SK-N-SH treated with all-trans-retinoic acid at 6 μM for 48 hours (cell line): Measurements from ENCODE around the gene LORICRIN.

Experiments
- ATAC-seq: fragments of 200-7000 bp; cut with Tn5 transposase; 3 replicates; pipeline ENCODE4 v1.9.1; 2020; ENCODE audit warnings: mild to moderate bottlenecking, moderate library complexity
- ARNTL ChIP-seq: fragments of 450-650 bp; formaldehyde crosslinking; IDR thresholded peaks from 2 replicates; pipeline ENCODE4 v1.5.0; 2020; ENCODE audit warnings: low read depth, mild to moderate bottlenecking, moderate library complexity, borderline replicate concordance
- BACH2 ChIP-seq: fragments of 250-450 bp; sonication (Bioruptor Pico); IDR thresholded peaks from 2 replicates; pipeline ENCODE4 v1.9.0; 2021; ENCODE audit warnings: mild to moderate bottlenecking, borderline replicate concordance
- CREB5 ChIP-seq: fragments of 250-450 bp; sonication (Bioruptor Pico); IDR thresholded peaks from 2 replicates; pipeline ENCODE4 v1.5.1; 2020; ENCODE audit warnings: low read depth, mild to moderate bottlenecking, moderate library complexity
- CSDC2 ChIP-seq: fragments of 250-450 bp; sonication (Bioruptor Pico); IDR thresholded peaks from 2 replicates; pipeline ENCODE4 v1.5.0; 2020; ENCODE audit warnings: mild to moderate bottlenecking, moderate library complexity
- CSRNP3 ChIP-seq: fragments of 250-450 bp; sonication (Bioruptor Pico); IDR thresholded peaks from 2 replicates; pipeline ENCODE4 v1.5.1; 2021; ENCODE audit warnings: mild to moderate bottlenecking, moderate library complexity
- ESRRG ChIP-seq: fragments of 250-450 bp; sonication (Bioruptor Pico); IDR thresholded peaks from 2 replicates; pipeline ENCODE4 v1.6.1; 2021; ENCODE audit warnings: mild to moderate bottlenecking
- GLIS3 ChIP-seq: fragments of 250-450 bp; sonication (Bioruptor Pico); IDR thresholded peaks from 2 replicates; pipeline ENCODE4 v1.5.0; 2020; ENCODE audit warnings: mild to moderate bottlenecking, moderate library complexity
- ISL1 ChIP-seq: fragments of 250-450 bp; sonication (Bioruptor Pico); IDR thresholded peaks from 2 replicates; pipeline ENCODE4 v2.1.2; 2022; ENCODE audit warnings: mild to moderate bottlenecking, moderate library complexity
- OSR1 ChIP-seq: fragments of 250-450 bp; sonication (Bioruptor Pico); IDR thresholded peaks from 2 replicates; pipeline ENCODE4 v1.8.0; 2022; ENCODE audit warnings: moderate library complexity, mild to moderate bottlenecking, inconsistent platforms
- PATZ1 ChIP-seq: fragments of 250-450 bp; sonication (Bioruptor Pico); IDR thresholded peaks from 2 replicates; pipeline ENCODE4 v1.8.0; 2020; ENCODE audit warnings: mild to moderate bottlenecking, moderate library complexity, borderline replicate concordance
- POU6F1 ChIP-seq: fragments of 250-450 bp; sonication (Bioruptor Pico); IDR thresholded peaks from 2 replicates; pipeline ENCODE4 v1.8.0; 2021; ENCODE audit warnings: low read depth, mild to moderate bottlenecking, moderate library complexity, borderline replicate concordance
- PPARA ChIP-seq: fragments of 250-450 bp; sonication (Bioruptor Pico); IDR thresholded peaks from 2 replicates; pipeline ENCODE4 v1.5.0; 2020; ENCODE audit warnings: mild to moderate bottlenecking, borderline replicate concordance
- RARB ChIP-seq: fragments of 250-450 bp; sonication (Bioruptor Pico); IDR thresholded peaks from 2 replicates; pipeline ENCODE4 v1.8.0; 2021; ENCODE audit warnings: mild to moderate bottlenecking, moderate library complexity
- TCF4 ChIP-seq: fragments of 250-450 bp; sonication (Bioruptor Pico); IDR thresholded peaks from 2 replicates; pipeline ENCODE4 v1.8.0; 2021; ENCODE audit warnings: mild to moderate bottlenecking, moderate library complexity, borderline replicate concordance
- TOX ChIP-seq: fragments of 250-450 bp; sonication (Bioruptor Pico); IDR thresholded peaks from 2 replicates; pipeline ENCODE4 v1.8.0; 2021; ENCODE audit warnings: mild to moderate bottlenecking, moderate library complexity, borderline replicate concordance
- TSHZ2 ChIP-seq: fragments of 250-450 bp; sonication (Bioruptor Pico); IDR thresholded peaks from 2 replicates; pipeline ENCODE4 v1.5.0; 2020; ENCODE audit warnings: mild to moderate bottlenecking, moderate library complexity
- ZFP3 ChIP-seq: fragments of 250-450 bp; sonication (Bioruptor Pico); IDR thresholded peaks from 2 replicates; pipeline ENCODE4 v1.5.0; 2020; ENCODE audit warnings: mild to moderate bottlenecking, moderate library complexity
- ZNF565 ChIP-seq: fragments of 450-650 bp; formaldehyde crosslinking; conservative IDR thresholded peaks from 2 replicates; pipeline ENCODE4 v1.5.0; 2020; ENCODE audit warnings: low read depth, mild to moderate bottlenecking, moderate library complexity
- ZNF70 ChIP-seq: fragments of 450-650 bp; formaldehyde crosslinking; IDR thresholded peaks from 2 replicates; pipeline ENCODE4 v1.5.0; 2020; ENCODE audit warnings: mild to moderate bottlenecking, moderate library complexity
- ZNF8 ChIP-seq: fragments of 450-650 bp; formaldehyde crosslinking; IDR thresholded peaks from 2 replicates; pipeline ENCODE4 v1.5.0; 2020; ENCODE audit warnings: mild to moderate bottlenecking, moderate library complexity

The LORICRIN gene

GRCh38 chr1:153246018-153246417, 13.5 kb upstream of the LORICRIN start:
- TF ChIP-seq ZNF8 (no peak), GLIS3 (CRISPR knock-in tag) (no peak), CSRNP3 (no peak), TCF4 (CRISPR knock-in tag) (no peak), RARB (CRISPR knock-in tag) (no peak), ISL1 (CRISPR knock-in tag) (no peak), OSR1 (CRISPR knock-in tag) (no peak), PATZ1 (CRISPR knock-in tag) (no peak), ARNTL (CRISPR knock-in tag) (no peak), TOX (no peak), BACH2 (CRISPR knock-in tag) (no peak), ESRRG (CRISPR knock-in tag) (no peak), ZFP3 (CRISPR knock-in tag) (no peak), TSHZ2 (CRISPR knock-in tag) (no peak), CSDC2 (CRISPR knock-in tag) (no peak), POU6F1 (CRISPR knock-in tag) (no peak), PPARA (CRISPR knock-in tag) (no peak)
- ATAC-seq: no peak

- no peak for ATAC-seq
- TF ChIP-seq ZNF8: no peak
- no peak for TF ChIP-seq PPARA (CRISPR knock-in tag)
- TF ChIP-seq ARNTL (CRISPR knock-in tag): no peak
- TF ChIP-seq ESRRG (CRISPR knock-in tag): no peak
- no peak for TF ChIP-seq OSR1 (CRISPR knock-in tag)
- TF ChIP-seq TCF4 (CRISPR knock-in tag): no peak
- no peak for TF ChIP-seq CREB5 (CRISPR knock-in tag)
- no peak for TF ChIP-seq BACH2 (CRISPR knock-in tag)
- no peak for TF ChIP-seq ZFP3 (CRISPR knock-in tag)
Observed at GRCh38 chr1:153246825-153247224, 12.7 kb upstream of the LORICRIN start.

- TF ChIP-seq TOX: no peak
- TF ChIP-seq GLIS3 (CRISPR knock-in tag): no peak
- no peak for ATAC-seq
Observed at GRCh38 chr1:153248176-153248879, 11.2 kb upstream of the LORICRIN start.

- no peak for ATAC-seq
- TF ChIP-seq ZNF565 (CRISPR knock-in tag) (no peak), CSDC2 (CRISPR knock-in tag) (no peak), TCF4 (CRISPR knock-in tag) (no peak), TSHZ2 (CRISPR knock-in tag) (no peak), PPARA (CRISPR knock-in tag) (no peak), BACH2 (CRISPR knock-in tag) (no peak), OSR1 (CRISPR knock-in tag) (no peak), ZNF70 (no peak), CREB5 (CRISPR knock-in tag) (no peak), ISL1 (CRISPR knock-in tag) (no peak)
Observed at GRCh38 chr1:153250166-153250565, 9.3 kb upstream of the LORICRIN start.
